K562 (cell line): Measurements from ENCODE around the gene DCUN1D3. TPM values are rescaled to one million over a fixed set of nuclear protein-coding genes. Genes with fewer than 3 reads are reported as not detected.
A peak's percentile ranks its signal among the peaks of the same experiment; 100 is the strongest.

ENCODE experiments used
- BHLHE40 ChIP-seq: IDR thresholded peaks from 2 replicates; pipeline ENCODE4 v1.6.1; 2011; ENCODE audit warnings: low read length, improper control_type of control experiment
- CBFA2T3 ChIP-seq: fragments of 450-650 bp; IDR thresholded peaks from 2 replicates; pipeline ENCODE4 v1.6.1; 2017
- CBX8 ChIP-seq: fragments of 200-600 bp; sonication (generic); IDR thresholded peaks from 2 replicates; pipeline ENCODE4 v1.6.1; 2012; ENCODE audit warnings: borderline replicate concordance, mixed run types, low read depth, mild to moderate bottlenecking, moderate library complexity, mixed read lengths, low read length, control low read depth, inconsistent platforms; ENCODE audit not compliant: poor library complexity, severe bottlenecking; ENCODE audit errors: extremely low read depth
- EP300 ChIP-seq: IDR thresholded peaks from 2 replicates; pipeline ENCODE4 v1.6.1; 2012; ENCODE audit warnings: low read length, improper control_type of control experiment
- EWSR1 ChIP-seq: fragments of 450-650 bp; IDR thresholded peaks from 2 replicates; pipeline ENCODE4 v1.6.1; 2018; ENCODE audit warnings: borderline replicate concordance, mild to moderate bottlenecking, low read depth, moderate library complexity; ENCODE audit not compliant: partially characterized antibody
- HES1 ChIP-seq: fragments of 450-650 bp; IDR thresholded peaks from 2 replicates; pipeline ENCODE4 v1.6.1; 2016; ENCODE audit warnings: low read depth, mild to moderate bottlenecking, moderate library complexity
- JUND ChIP-seq, 2 experiments: IDR thresholded peaks; 2 replicates in 1 of 2; 3 replicates in 1 of 2; pipeline ENCODE4 v1.6.1; 2011; ENCODE audit warnings: borderline replicate concordance in 2 of 2, low read depth in 2 of 2, low read length in 2 of 2, improper control_type of control experiment in 1 of 2, missing biosample characterization in 1 of 2, missing genetic modification characterization in 1 of 2, missing genetic modification reagents in 1 of 2
- PHF21A ChIP-seq: fragments of 450-650 bp; IDR thresholded peaks from 2 replicates; pipeline ENCODE4 v1.6.1; 2017; ENCODE audit warnings: low read depth, borderline replicate concordance
- ZNF121 ChIP-seq: sonication (generic); formaldehyde crosslinking; conservative IDR thresholded peaks from 2 replicates; pipeline ENCODE4 v1.8.0; 2022; ENCODE audit warnings: missing genetic modification reagents
- ZNF707 ChIP-seq: fragments of 250-450 bp; sonication (Bioruptor Pico); conservative IDR thresholded peaks from 2 replicates; pipeline ENCODE4 v1.8.0; 2022; ENCODE audit warnings: inconsistent platforms, mild to moderate bottlenecking, moderate library complexity
- polyA plus RNA-seq, 8 experiments: library from polyadenylated mRNA; depleted of rRNA in 4 of 8; stranded (reverse) in 5 of 8; unstranded in 3 of 8; fragments of >200 nt; fragmentation: Nextera tagmentation in 2 of 8; fragmentation: Illumina TruSeq in 1 of 8; extraction: Ambion mirVana in 2 of 8; extraction: Trizol in 1 of 8; gene quantifications; 2 replicates each; pipeline versions ENCODE4 v1.2.1 to v1.2.3, GENCODE V29; 2011 to 2014; ENCODE audit warnings: inconsistent platforms in 1 of 8, missing spikeins in 1 of 8
- total RNA-seq, 7 experiments: library from RNA; depleted of rRNA in 6 of 7; stranded (reverse); fragments of >200 nt in 6 of 7; fragmentation: Illumina TruSeq in 2 of 7; extraction: Trizol in 2 of 7; gene quantifications; 2 replicates each; pipeline versions ENCODE4 v1.2.1 to v1.2.3, GENCODE V29; 2011 to 2021; ENCODE audit warnings: low replicate concordance in 1 of 7
- TF ChIP-seq, protein P1 (sequence below): IDR thresholded peaks from 3 replicates; pipeline ENCODE4 v1.6.1; 2011; ENCODE audit warnings: borderline replicate concordance, mild to moderate bottlenecking, moderate library complexity; ENCODE audit not compliant: insufficient read length; ENCODE audit errors: extremely low read depth

The DCUN1D3 gene
- total and polyA plus RNA-seq, 9 of the 15 experiments (the other 6 are each of a cell fraction or from before 2014, with no cell fraction given), result 1.0 to 4.7 (median 2.2) TPM

- TF ChIP-seq HES1, result 0 out of 2 replicates have a peak, but pooled peaks have one; percentile 39
- no peak for TF ChIP-seq BHLHE40
- no peak for TF ChIP-seq CBX8
- no peak for TF ChIP-seq EWSR1
- no peak for TF ChIP-seq ZNF121 (CRISPR knock-in tag)
- 0 out of 2 replicates have a peak, but pooled peaks have one; percentile 16 for TF ChIP-seq EP300
- TF ChIP-seq ZNF707 (CRISPR knock-in tag), result no peak
- peak; percentile 77 for TF ChIP-seq CBFA2T3
- no peak for TF ChIP-seq JUND (IDR thresholded peaks at IDR 0.05; ENCODE audit: borderline replicate concordance, low read depth, low read length)
- no peak for TF ChIP-seq JUND (tag; IDR thresholded peaks at IDR 0.05; ENCODE audit: borderline replicate concordance, low read depth, low read length)
- TF ChIP-seq, protein P1, sequence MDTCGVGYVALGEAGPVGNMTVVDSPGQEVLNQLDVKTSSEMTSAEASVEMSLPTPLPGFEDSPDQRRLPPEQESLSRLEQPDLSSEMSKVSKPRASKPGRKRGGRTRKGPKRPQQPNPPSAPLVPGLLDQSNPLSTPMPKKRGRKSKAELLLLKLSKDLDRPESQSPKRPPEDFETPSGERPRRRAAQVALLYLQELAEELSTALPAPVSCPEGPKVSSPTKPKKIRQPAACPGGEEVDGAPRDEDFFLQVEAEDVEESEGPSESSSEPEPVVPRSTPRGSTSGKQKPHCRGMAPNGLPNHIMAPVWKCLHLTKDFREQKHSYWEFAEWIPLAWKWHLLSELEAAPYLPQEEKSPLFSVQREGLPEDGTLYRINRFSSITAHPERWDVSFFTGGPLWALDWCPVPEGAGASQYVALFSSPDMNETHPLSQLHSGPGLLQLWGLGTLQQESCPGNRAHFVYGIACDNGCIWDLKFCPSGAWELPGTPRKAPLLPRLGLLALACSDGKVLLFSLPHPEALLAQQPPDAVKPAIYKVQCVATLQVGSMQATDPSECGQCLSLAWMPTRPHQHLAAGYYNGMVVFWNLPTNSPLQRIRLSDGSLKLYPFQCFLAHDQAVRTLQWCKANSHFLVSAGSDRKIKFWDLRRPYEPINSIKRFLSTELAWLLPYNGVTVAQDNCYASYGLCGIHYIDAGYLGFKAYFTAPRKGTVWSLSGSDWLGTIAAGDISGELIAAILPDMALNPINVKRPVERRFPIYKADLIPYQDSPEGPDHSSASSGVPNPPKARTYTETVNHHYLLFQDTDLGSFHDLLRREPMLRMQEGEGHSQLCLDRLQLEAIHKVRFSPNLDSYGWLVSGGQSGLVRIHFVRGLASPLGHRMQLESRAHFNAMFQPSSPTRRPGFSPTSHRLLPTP, result no peak
- no peak for TF ChIP-seq PHF21A
Observed at GRCh38 chr16:20871941-20872815, 28.0 kb downstream of the DCUN1D3 start (continued).
